Activated gamma-delta T cell (primary cell): Measurements from ENCODE around the gene CAV1.
A peak's percentile ranks its signal among the peaks of the same experiment; 100 is the strongest.

Experiments used
- DNase-seq: peaks from one replicate; lab custom pipeline; 2025; lab: John Stamatoyannopoulos, UW

CAV1 gene

GRCh38 chr7:116503835-116504234, 21.0 kb upstream of the CAV1 start:
- no peak for DNase-seq

- DNase-seq, result no peak
Measured at GRCh38 chr7:116505278-116505677, 19.6 kb upstream of the CAV1 start.

GRCh38 chr7:116505823-116506222, 19.0 kb upstream of the CAV1 start:
- DNase-seq, result no peak

GRCh38 chr7:116509982-116510579, 14.8 kb upstream of the CAV1 start:
- no peak for DNase-seq

- DNase-seq, result no peak
Measured at GRCh38 chr7:116510795-116511194, 14.0 kb upstream of the CAV1 start.

- DNase-seq, result no peak
Measured at GRCh38 chr7:116511552-116512519, 13.0 kb upstream of the CAV1 start.

- no peak for DNase-seq
Measured at GRCh38 chr7:116512520-116513188, 12.2 kb upstream of the CAV1 start.

- no peak for DNase-seq
Measured at GRCh38 chr7:116515584-116515983, 9.3 kb upstream of the CAV1 start.

- no peak for DNase-seq
Measured at GRCh38 chr7:116516324-116516723, 8.5 kb upstream of the CAV1 start.

- DNase-seq, result no peak
Measured at GRCh38 chr7:116517626-116518025, 7.2 kb upstream of the CAV1 start.

GRCh38 chr7:116518961-116519360, 5.9 kb upstream of the CAV1 start:
- DNase-seq, result no peak

- no peak for DNase-seq
Measured at GRCh38 chr7:116521046-116521664, 3.7 kb upstream of the CAV1 start.

- DNase-seq, result no peak
Measured at GRCh38 chr7:116522247-116522646, 2.6 kb upstream of the CAV1 start.

- DNase-seq, result no peak
Measured at GRCh38 chr7:116524221-116524608, 621 bp upstream of the CAV1 start.

GRCh38 chr7:116525298-116525912, 569 bp downstream of the CAV1 start:
- DNase-seq, result peak; percentile 8

- peak; percentile 33 for DNase-seq
Measured at GRCh38 chr7:116525913-116526861, 1.4 kb downstream of the CAV1 start.

GRCh38 chr7:116526897-116527296, 2.1 kb downstream of the CAV1 start:
- no peak for DNase-seq

- DNase-seq, result no peak
Measured at GRCh38 chr7:116527521-116527920, 2.7 kb downstream of the CAV1 start.

GRCh38 chr7:116528008-116528789, 3.4 kb downstream of the CAV1 start:
- no peak for DNase-seq

- no peak for DNase-seq
Measured at GRCh38 chr7:116529250-116529649, 4.4 kb downstream of the CAV1 start.
